A549 (cell line): ENCODE data around the gene PRR5L.

Experiments
- EP300 ChIP-seq, 2 experiments: fragments of >200 bp; sonication (Bioruptor Twin); formaldehyde crosslinking; IDR thresholded peaks; 2 replicates in 1 of 2; 3 replicates in 1 of 2; pipeline ENCODE4 v1.6.1; 2016 to 2017
- POLR2A ChIP-seq: IDR thresholded peaks from 2 replicates; pipeline ENCODE4 v1.6.1; 2012; ENCODE audit warnings: mild to moderate bottlenecking, low read length
- RCOR1 ChIP-seq: fragments of 150-350 bp; IDR thresholded peaks from 2 replicates; pipeline ENCODE4 v1.6.1; 2014; ENCODE audit warnings: antibody characterized with exemption, low read length, low read depth
- SMC3 ChIP-seq: fragments of >200 bp; sonication (Bioruptor Twin); formaldehyde crosslinking; IDR thresholded peaks from 3 replicates; pipeline ENCODE4 v1.6.1; 2018; ENCODE audit warnings: inconsistent platforms
- TFCP2L1 ChIP-seq: fragments of 250-450 bp; sonication (Bioruptor Pico); IDR thresholded peaks from 2 replicates; pipeline ENCODE4 v1.5.0; 2021; ENCODE audit warnings: mild to moderate bottlenecking
- TF ChIP-seq, protein P1 (sequence below): fragments of 200-600 bp; sonication (generic); IDR thresholded peaks from 2 replicates; pipeline ENCODE4 v1.6.1; 2016; ENCODE audit warnings: antibody characterized with exemption, mild to moderate bottlenecking, moderate library complexity
- TF ChIP-seq, protein P2 (sequence below): fragments of >200 bp; sonication (Bioruptor Twin); formaldehyde crosslinking; IDR thresholded peaks from 3 replicates; pipeline ENCODE4 v1.5.1; 2016
- TF ChIP-seq, protein P3 (sequence below): fragments of >200 bp; sonication (Bioruptor Twin); formaldehyde crosslinking; IDR thresholded peaks from 3 replicates; pipeline ENCODE4 v1.6.1; 2016

DNA sequence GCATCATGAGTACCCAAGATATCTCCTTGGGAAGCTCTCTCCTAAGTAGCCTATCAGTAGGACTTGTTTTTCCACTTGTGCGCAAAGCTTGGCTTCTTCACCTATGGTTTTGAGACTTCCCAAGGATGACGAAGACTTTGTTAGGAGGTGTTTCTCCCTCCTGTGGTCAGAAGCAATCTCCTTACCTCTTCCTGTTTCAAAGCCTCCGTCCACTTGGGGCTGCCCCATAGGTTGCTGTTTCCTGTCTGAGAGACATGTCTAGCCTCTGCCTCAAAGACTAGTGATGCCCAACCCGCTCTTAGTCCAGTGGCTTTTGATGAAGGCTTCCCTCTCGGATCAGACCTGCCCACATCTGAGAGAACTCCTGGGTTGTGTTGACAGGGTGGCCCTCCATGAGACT lies 121.1 kb downstream of the PRR5L start:
- TF ChIP-seq, protein P1, sequence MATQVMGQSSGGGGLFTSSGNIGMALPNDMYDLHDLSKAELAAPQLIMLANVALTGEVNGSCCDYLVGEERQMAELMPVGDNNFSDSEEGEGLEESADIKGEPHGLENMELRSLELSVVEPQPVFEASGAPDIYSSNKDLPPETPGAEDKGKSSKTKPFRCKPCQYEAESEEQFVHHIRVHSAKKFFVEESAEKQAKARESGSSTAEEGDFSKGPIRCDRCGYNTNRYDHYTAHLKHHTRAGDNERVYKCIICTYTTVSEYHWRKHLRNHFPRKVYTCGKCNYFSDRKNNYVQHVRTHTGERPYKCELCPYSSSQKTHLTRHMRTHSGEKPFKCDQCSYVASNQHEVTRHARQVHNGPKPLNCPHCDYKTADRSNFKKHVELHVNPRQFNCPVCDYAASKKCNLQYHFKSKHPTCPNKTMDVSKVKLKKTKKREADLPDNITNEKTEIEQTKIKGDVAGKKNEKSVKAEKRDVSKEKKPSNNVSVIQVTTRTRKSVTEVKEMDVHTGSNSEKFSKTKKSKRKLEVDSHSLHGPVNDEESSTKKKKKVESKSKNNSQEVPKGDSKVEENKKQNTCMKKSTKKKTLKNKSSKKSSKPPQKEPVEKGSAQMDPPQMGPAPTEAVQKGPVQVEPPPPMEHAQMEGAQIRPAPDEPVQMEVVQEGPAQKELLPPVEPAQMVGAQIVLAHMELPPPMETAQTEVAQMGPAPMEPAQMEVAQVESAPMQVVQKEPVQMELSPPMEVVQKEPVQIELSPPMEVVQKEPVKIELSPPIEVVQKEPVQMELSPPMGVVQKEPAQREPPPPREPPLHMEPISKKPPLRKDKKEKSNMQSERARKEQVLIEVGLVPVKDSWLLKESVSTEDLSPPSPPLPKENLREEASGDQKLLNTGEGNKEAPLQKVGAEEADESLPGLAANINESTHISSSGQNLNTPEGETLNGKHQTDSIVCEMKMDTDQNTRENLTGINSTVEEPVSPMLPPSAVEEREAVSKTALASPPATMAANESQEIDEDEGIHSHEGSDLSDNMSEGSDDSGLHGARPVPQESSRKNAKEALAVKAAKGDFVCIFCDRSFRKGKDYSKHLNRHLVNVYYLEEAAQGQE = no peak
- TF ChIP-seq, protein P2, sequence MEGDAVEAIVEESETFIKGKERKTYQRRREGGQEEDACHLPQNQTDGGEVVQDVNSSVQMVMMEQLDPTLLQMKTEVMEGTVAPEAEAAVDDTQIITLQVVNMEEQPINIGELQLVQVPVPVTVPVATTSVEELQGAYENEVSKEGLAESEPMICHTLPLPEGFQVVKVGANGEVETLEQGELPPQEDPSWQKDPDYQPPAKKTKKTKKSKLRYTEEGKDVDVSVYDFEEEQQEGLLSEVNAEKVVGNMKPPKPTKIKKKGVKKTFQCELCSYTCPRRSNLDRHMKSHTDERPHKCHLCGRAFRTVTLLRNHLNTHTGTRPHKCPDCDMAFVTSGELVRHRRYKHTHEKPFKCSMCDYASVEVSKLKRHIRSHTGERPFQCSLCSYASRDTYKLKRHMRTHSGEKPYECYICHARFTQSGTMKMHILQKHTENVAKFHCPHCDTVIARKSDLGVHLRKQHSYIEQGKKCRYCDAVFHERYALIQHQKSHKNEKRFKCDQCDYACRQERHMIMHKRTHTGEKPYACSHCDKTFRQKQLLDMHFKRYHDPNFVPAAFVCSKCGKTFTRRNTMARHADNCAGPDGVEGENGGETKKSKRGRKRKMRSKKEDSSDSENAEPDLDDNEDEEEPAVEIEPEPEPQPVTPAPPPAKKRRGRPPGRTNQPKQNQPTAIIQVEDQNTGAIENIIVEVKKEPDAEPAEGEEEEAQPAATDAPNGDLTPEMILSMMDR = no peak
- TF ChIP-seq, protein P3, sequence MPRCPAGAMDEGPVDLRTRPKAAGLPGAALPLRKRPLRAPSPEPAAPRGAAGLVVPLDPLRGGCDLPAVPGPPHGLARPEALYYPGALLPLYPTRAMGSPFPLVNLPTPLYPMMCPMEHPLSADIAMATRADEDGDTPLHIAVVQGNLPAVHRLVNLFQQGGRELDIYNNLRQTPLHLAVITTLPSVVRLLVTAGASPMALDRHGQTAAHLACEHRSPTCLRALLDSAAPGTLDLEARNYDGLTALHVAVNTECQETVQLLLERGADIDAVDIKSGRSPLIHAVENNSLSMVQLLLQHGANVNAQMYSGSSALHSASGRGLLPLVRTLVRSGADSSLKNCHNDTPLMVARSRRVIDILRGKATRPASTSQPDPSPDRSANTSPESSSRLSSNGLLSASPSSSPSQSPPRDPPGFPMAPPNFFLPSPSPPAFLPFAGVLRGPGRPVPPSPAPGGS = no peak
- TF ChIP-seq EP300 (IDR thresholded peaks at IDR 0.05) (no peak), POLR2A (no peak), TFCP2L1 (no peak), RCOR1 (no peak), SMC3 (no peak)
